ENCODE data around the gene TSKS.

The TSKS gene

GRCh38 chr19:49801966-49802661, 39.0 kb upstream of the TSKS start:
- no peak overlapping the region for H2AFZ ChIP-seq (ENCODE audit: low read depth, low read length)
- H3K4me1 ChIP-seq (ENCODE audit: insufficient read depth, low read length): no peaks in the 10 kb centered on the region
- no peaks in the 10 kb centered on the region for H3K27me3 ChIP-seq (ENCODE audit: insufficient read depth, low read length)
- peaks cover 42% of the 10 kb centered on the region for H3K36me3 ChIP-seq (ENCODE audit: insufficient read depth, low read length)
- no peak overlapping the region for H3K4me3 ChIP-seq (ENCODE audit: low read length)
- no peaks in the 10 kb centered on the region for H3K9me3 ChIP-seq (ENCODE audit: low read length)

- Histone ChIP-seq H3K4me1 (ENCODE audit: insufficient read depth, low read length) (no peaks in the 10 kb centered on the region), H3K9me3 (ENCODE audit: low read length) (no peaks in the 10 kb centered on the region), H3K27me3 (ENCODE audit: insufficient read depth, low read length) (no peaks in the 10 kb centered on the region), H3K4me3 (ENCODE audit: low read length) (no peak overlapping the region), H2AFZ (ENCODE audit: low read depth, low read length) (no peak overlapping the region), H3K36me3 (ENCODE audit: insufficient read depth, low read length) (peaks cover 46% of the 10 kb centered on the region)
Measured at GRCh38 chr19:49801401-49801888, 38.3 kb upstream of the TSKS start.

- H3K27me3 ChIP-seq (ENCODE audit: insufficient read depth, low read length): no peaks in the 10 kb centered on the region
- no peaks in the 10 kb centered on the region for H3K9me3 ChIP-seq (ENCODE audit: low read length)
- peaks cover 53% of the 10 kb centered on the region for H3K36me3 ChIP-seq (ENCODE audit: insufficient read depth, low read length)
- H3K4me1 ChIP-seq (ENCODE audit: insufficient read depth, low read length): no peaks in the 10 kb centered on the region
- H3K4me3 ChIP-seq (ENCODE audit: low read length): no peak overlapping the region
- no peak overlapping the region for H2AFZ ChIP-seq (ENCODE audit: low read depth, low read length)
Measured at GRCh38 chr19:49800771-49801170, 37.7 kb upstream of the TSKS start.

GRCh38 chr19:49799798-49800376, 36.8 kb upstream of the TSKS start:
- no peak overlapping the region for H2AFZ ChIP-seq (ENCODE audit: low read depth, low read length)
- H3K27me3 ChIP-seq (ENCODE audit: insufficient read depth, low read length): no peaks in the 10 kb centered on the region
- H3K4me3 ChIP-seq (ENCODE audit: low read length): no peak overlapping the region
- H3K4me1 ChIP-seq (ENCODE audit: insufficient read depth, low read length): no peaks in the 10 kb centered on the region
- no peaks in the 10 kb centered on the region for H3K9me3 ChIP-seq (ENCODE audit: low read length)
- peaks cover 61% of the 10 kb centered on the region for H3K36me3 ChIP-seq (ENCODE audit: insufficient read depth, low read length)

- Histone ChIP-seq H3K36me3 (ENCODE audit: insufficient read depth, low read length) (peaks cover 64% of the 10 kb centered on the region), H3K4me3 (ENCODE audit: low read length) (no peak overlapping the region), H3K4me1 (ENCODE audit: insufficient read depth, low read length) (no peaks in the 10 kb centered on the region), H3K9me3 (ENCODE audit: low read length) (no peaks in the 10 kb centered on the region), H2AFZ (ENCODE audit: low read depth, low read length) (no peak overlapping the region), H3K27me3 (ENCODE audit: insufficient read depth, low read length) (no peaks in the 10 kb centered on the region)
Measured at GRCh38 chr19:49799271-49799797, 36.2 kb upstream of the TSKS start.

- Histone ChIP-seq H3K36me3 (ENCODE audit: insufficient read depth, low read length) (peaks cover 63% of the 10 kb centered on the region), H3K4me1 (ENCODE audit: insufficient read depth, low read length) (no peaks in the 10 kb centered on the region), H3K4me3 (ENCODE audit: low read length) (no peak overlapping the region), H3K27me3 (ENCODE audit: insufficient read depth, low read length) (no peaks in the 10 kb centered on the region), H3K9me3 (ENCODE audit: low read length) (no peaks in the 10 kb centered on the region), H2AFZ (ENCODE audit: low read depth, low read length) (no peak overlapping the region)
Measured at GRCh38 chr19:49798574-49798973, 35.5 kb upstream of the TSKS start.

GRCh38 chr19:49795615-49796014, 32.5 kb upstream of the TSKS start:
- Histone ChIP-seq H3K4me1 (ENCODE audit: insufficient read depth, low read length) (no peaks in the 10 kb centered on the region), H3K4me3 (ENCODE audit: low read length) (no peak overlapping the region), H3K27me3 (ENCODE audit: insufficient read depth, low read length) (no peaks in the 10 kb centered on the region), H3K36me3 (ENCODE audit: insufficient read depth, low read length) (peaks cover 66% of the 10 kb centered on the region), H3K9me3 (ENCODE audit: low read length) (no peaks in the 10 kb centered on the region), H2AFZ (ENCODE audit: low read depth, low read length) (no peak overlapping the region)

- Histone ChIP-seq H2AFZ (ENCODE audit: low read depth, low read length) (no peak overlapping the region), H3K9me3 (ENCODE audit: low read length) (no peaks in the 10 kb centered on the region), H3K4me1 (ENCODE audit: insufficient read depth, low read length) (no peaks in the 10 kb centered on the region), H3K27me3 (ENCODE audit: insufficient read depth, low read length) (no peaks in the 10 kb centered on the region), H3K4me3 (ENCODE audit: low read length) (no peak overlapping the region), H3K36me3 (ENCODE audit: insufficient read depth, low read length) (peaks cover 60% of the 10 kb centered on the region)
Measured at GRCh38 chr19:49793561-49793840, 30.4 kb upstream of the TSKS start.

- no peaks in the 10 kb centered on the region for H3K27me3 ChIP-seq (ENCODE audit: insufficient read depth, low read length)
- H3K9me3 ChIP-seq (ENCODE audit: low read length): no peaks in the 10 kb centered on the region
- no peak overlapping the region for H3K4me3 ChIP-seq (ENCODE audit: low read length)
- H2AFZ ChIP-seq (ENCODE audit: low read depth, low read length): no peak overlapping the region
- peaks cover 59% of the 10 kb centered on the region for H3K36me3 ChIP-seq (ENCODE audit: insufficient read depth, low read length)
- H3K4me1 ChIP-seq (ENCODE audit: insufficient read depth, low read length): no peaks in the 10 kb centered on the region
Measured at GRCh38 chr19:49792829-49793560, 29.9 kb upstream of the TSKS start.

- H3K36me3 ChIP-seq (ENCODE audit: insufficient read depth, low read length): peaks cover 60% of the 10 kb centered on the region
Measured at GRCh38 chr19:49791776-49792445, 28.8 kb upstream of the TSKS start.

GRCh38 chr19:49790866-49791265, 27.8 kb upstream of the TSKS start:
- Histone ChIP-seq H3K4me3 (ENCODE audit: low read length) (no peak overlapping the region), H2AFZ (ENCODE audit: low read depth, low read length) (no peak overlapping the region), H3K4me1 (ENCODE audit: insufficient read depth, low read length) (no peaks in the 10 kb centered on the region), H3K36me3 (ENCODE audit: insufficient read depth, low read length) (peaks cover 55% of the 10 kb centered on the region), H3K27me3 (ENCODE audit: insufficient read depth, low read length) (no peaks in the 10 kb centered on the region), H3K9me3 (ENCODE audit: low read length) (no peaks in the 10 kb centered on the region)

More at GRCh38 chr19:49791776-49792445, 28.8 kb upstream of the TSKS start:
- Histone ChIP-seq H3K27me3 (ENCODE audit: insufficient read depth, low read length) (no peaks in the 10 kb centered on the region), H3K9me3 (ENCODE audit: low read length) (no peaks in the 10 kb centered on the region), H3K4me1 (ENCODE audit: insufficient read depth, low read length) (no peaks in the 10 kb centered on the region), H3K4me3 (ENCODE audit: low read length) (no peak overlapping the region), H2AFZ (ENCODE audit: low read depth, low read length) (no peak overlapping the region)

GRCh38 chr19:49788857-49789256, 25.8 kb upstream of the TSKS start:
- Histone ChIP-seq H3K4me1 (ENCODE audit: insufficient read depth, low read length) (no peaks in the 10 kb centered on the region), H2AFZ (ENCODE audit: low read depth, low read length) (no peak overlapping the region), H3K9me3 (ENCODE audit: low read length) (no peaks in the 10 kb centered on the region), H3K36me3 (ENCODE audit: insufficient read depth, low read length) (peaks cover 51% of the 10 kb centered on the region), H3K4me3 (ENCODE audit: low read length) (no peak overlapping the region), H3K27me3 (ENCODE audit: insufficient read depth, low read length) (no peaks in the 10 kb centered on the region)

- Histone ChIP-seq H3K4me3 (ENCODE audit: low read length) (no peak overlapping the region), H3K27me3 (ENCODE audit: insufficient read depth, low read length) (no peaks in the 10 kb centered on the region), H2AFZ (ENCODE audit: low read depth, low read length) (no peak overlapping the region), H3K9me3 (ENCODE audit: low read length) (no peaks in the 10 kb centered on the region), H3K36me3 (ENCODE audit: insufficient read depth, low read length) (peaks cover 52% of the 10 kb centered on the region), H3K4me1 (ENCODE audit: insufficient read depth, low read length) (no peaks in the 10 kb centered on the region)
Measured at GRCh38 chr19:49787746-49788145, 24.6 kb upstream of the TSKS start.

Measured in neuron (in vitro differentiated cells).